ENCODE data around the gene TRMT44. TPM values are rescaled to one million over a fixed set of nuclear protein-coding genes. Genes with fewer than 3 reads are reported as not detected.

TRMT44 gene
- total and polyA plus RNA-seq, 7 donors: 2.1 to 29.1 (median 14.2) TPM

DNA sequence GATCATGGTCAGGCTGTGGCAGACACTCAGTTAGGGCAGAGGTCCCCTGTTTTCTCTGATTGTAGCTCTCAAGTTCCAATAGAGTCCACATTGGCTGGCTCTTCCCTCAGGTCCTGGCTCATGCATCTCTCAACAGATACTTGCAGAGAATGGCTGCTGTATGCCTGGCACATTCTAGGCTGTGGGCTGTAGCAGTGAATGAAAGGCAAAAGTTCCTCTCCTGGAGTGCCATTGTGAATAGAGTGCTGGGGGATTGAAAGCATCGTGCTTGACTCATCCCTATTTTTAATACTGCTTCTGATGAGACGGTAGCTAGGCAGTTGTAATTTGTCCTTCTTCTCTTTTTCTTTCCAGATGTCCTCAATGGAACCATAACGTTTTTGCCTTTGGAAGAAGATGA lies 5.5 kb downstream of the TRMT44 start:
- no peak for TF ChIP-seq CTCF (IDR thresholded peaks at IDR 0.05)
- no peak for TF ChIP-seq POLR2AphosphoS5 (IDR thresholded peaks at IDR 0.05)
- TF ChIP-seq POLR2A (IDR thresholded peaks at IDR 0.05): no peak
- no peak for TF ChIP-seq EP300 (IDR thresholded peaks at IDR 0.05)
- WGBS, 2 donors: 87 to 89% methylated on average over 3 of the region's 3 CpGs
- no peak overlapping the region for H3K27ac ChIP-seq
- peaks cover 0 to 31% (median 24%) of the 10 kb centered on the region in 4 donors for H3K4me1 ChIP-seq
- H3K4me3 ChIP-seq: no peak overlapping the region
- intact Hi-C loops (cut with DNase I): no loop called here
- no peaks in the 10 kb centered on the region for H3K27me3 ChIP-seq
- H3K9me3 ChIP-seq: no peaks in the 10 kb centered on the region
- H3K36me3 ChIP-seq: peaks cover 0 to 52% (median 11%) of the 10 kb centered on the region in 4 donors
- no peak for DNase-seq

GRCh38 chr4:8451440-8452182 lies 11.0 kb downstream of the TRMT44 start:
- DNase-seq: no peak
- Histone ChIP-seq H3K4me3 (no peak overlapping the region), H3K27ac (no peak overlapping the region), H3K27me3 (no peaks in the 10 kb centered on the region), H3K36me3 (peaks cover 25 to 97% (median 36%) of the 10 kb centered on the region in 4 donors), H3K9me3 (no peaks in the 10 kb centered on the region), H3K4me1 (no peaks in the 10 kb centered on the region)
- intact Hi-C loops (cut with DNase I): no loop called here
- 82 to 85% methylated on average over 11 of the region's 11 CpGs for WGBS, 2 donors
- TF ChIP-seq POLR2A (IDR thresholded peaks at IDR 0.05): no peak
- no peak for TF ChIP-seq CTCF (IDR thresholded peaks at IDR 0.05)
- no peak for TF ChIP-seq POLR2AphosphoS5 (IDR thresholded peaks at IDR 0.05)
- no peak for TF ChIP-seq EP300 (IDR thresholded peaks at IDR 0.05)

DNA sequence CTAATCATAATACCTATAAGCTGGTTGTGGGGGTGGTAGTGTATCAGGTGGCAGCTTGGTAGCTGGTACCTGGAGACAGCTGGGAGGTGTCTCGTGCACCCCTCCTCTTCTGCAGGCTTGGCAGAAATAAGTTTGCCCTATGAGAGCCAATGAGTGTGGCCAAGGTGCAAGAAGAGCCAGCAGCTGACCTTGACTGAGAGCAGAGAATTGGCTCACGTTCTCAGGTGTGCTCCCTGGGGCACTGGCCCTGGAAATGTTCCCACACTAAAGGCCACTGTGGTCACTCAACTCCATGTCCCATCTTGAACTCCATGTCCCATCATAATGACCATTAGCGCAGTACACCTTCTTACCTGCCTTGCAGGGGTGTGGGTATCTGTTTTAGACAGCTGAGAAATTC lies 13.4 kb downstream of the TRMT44 start:
- Histone ChIP-seq H3K9me3 (no peaks in the 10 kb centered on the region), H3K27me3 (no peaks in the 10 kb centered on the region), H3K36me3 (peaks cover 18 to 97% (median 39%) of the 10 kb centered on the region in 4 donors), H3K4me3 (no peak overlapping the region), H3K27ac (no peak overlapping the region), H3K4me1 (no peaks in the 10 kb centered on the region)
- intact Hi-C loops (cut with DNase I): no loop called here
- DNase-seq: no peak
- TF ChIP-seq CTCF (IDR thresholded peaks at IDR 0.05): no peak
- TF ChIP-seq POLR2AphosphoS5 (IDR thresholded peaks at IDR 0.05): no peak
- no peak for TF ChIP-seq EP300 (IDR thresholded peaks at IDR 0.05)
- TF ChIP-seq POLR2A (IDR thresholded peaks at IDR 0.05): no peak
- 94 to 98% methylated on average over 3 of the region's 3 CpGs for WGBS, 2 donors

DNA sequence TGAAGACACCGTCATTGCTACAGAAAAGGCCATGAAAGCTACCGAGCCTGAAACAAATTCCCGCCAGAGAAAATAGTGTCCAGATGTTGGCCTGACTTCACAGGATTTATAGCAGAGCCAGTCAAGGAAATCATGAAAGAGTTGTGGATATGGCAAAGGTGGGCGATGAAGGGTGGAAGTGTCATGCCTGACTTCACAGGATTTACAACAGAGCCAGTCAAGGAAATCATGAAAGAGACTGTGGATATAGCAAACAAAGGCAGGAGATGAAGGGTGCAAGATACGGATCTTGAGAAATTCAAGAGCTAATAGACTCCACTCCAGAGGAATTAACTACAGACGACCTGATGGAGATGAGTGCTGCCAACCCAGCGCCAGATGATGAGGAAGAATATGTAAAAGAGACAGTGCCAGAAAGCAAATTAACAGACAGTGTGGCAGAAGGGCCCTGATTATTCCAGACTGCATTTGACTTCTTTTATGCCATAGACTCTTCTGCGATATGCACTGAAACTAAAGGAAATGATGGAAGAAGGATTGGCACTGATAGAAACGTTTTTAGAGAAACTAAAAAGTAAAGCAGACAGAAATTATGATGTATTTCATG lies 17.2 kb downstream of the TRMT44 start:
- 82 to 83% methylated on average over 9 of the region's 9 CpGs for WGBS, 2 donors
- H3K4me3 ChIP-seq: no peak overlapping the region
- H3K9me3 ChIP-seq: no peaks in the 10 kb centered on the region
- DNase-seq: no peak
- no peak for TF ChIP-seq CTCF (IDR thresholded peaks at IDR 0.05)
- TF ChIP-seq POLR2AphosphoS5 (IDR thresholded peaks at IDR 0.05): no peak
- no peak for TF ChIP-seq EP300 (IDR thresholded peaks at IDR 0.05)
- no peak for TF ChIP-seq POLR2A (IDR thresholded peaks at IDR 0.05)
- H3K27ac ChIP-seq: no peak overlapping the region
- intact Hi-C loops (cut with DNase I): no loop called here
- no peaks in the 10 kb centered on the region for H3K27me3 ChIP-seq
- peaks cover 27 to 95% (median 37%) of the 10 kb centered on the region in 4 donors for H3K36me3 ChIP-seq
- H3K4me1 ChIP-seq: no peaks in the 10 kb centered on the region
